ENCODE data around the gene BST2. TPM values are rescaled to one million over a fixed set of nuclear protein-coding genes. Genes with fewer than 3 reads are reported as not detected.

The BST2 gene
- total RNA-seq, 3 donors from 2014 or later (not counting 1 experiment from before 2014, with no cell fraction given) = 84.8 to 106 (median 100) TPM

DNA sequence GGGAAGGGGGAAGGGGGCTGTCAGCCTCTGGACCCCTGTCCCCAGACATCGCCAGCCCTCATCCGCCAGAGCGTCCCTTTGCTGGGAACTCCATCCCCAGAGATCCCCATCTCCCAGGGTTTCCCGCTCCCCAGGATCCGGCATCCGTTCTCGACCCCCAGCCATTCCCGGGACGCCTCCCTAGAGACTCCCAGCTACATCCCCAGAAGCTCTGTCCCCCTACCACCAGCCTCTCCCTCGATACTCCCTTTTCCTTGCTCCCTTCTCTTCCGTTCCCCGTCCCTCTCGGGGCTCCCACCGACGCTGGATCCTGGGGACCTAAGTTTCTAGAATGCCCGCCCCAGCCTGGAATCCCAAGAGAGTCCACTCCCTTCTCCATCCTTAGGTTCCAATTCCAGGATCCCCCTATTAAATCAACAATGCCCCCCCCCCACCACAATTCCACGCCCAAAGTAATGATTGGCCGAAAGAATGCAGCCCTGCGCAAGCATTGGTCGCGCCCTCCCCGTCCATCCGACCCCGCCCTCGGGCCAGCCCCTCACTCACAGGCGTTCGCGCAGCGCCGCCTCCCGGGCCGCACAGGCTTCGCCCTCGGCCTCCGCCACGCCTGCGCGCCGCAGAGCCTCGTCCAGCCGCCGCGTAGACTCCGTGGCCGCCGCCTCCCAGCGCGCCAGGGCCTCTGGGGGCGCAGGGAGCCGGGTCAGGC is 14.6 kb downstream of the BST2 start:
- H3K27ac Mint-ChIP-seq = peak overlapping the region in 1 of 2 donors; percentile 88
- H3K36me3 ChIP-seq (ENCODE audit: control insufficient read depth, insufficient read depth, low read length) = no peaks in the 10 kb centered on the region
- peak; percentile 83 to 94 for DNase-seq
- under 1% methylated on average over 50 of the region's 50 CpGs for WGBS (ENCODE audit: insufficient coverage)
- peak; percentile 99 to 100 (median 99) for ATAC-seq
- no peaks in the 10 kb centered on the region for H3K36me3 Mint-ChIP-seq
- peak overlapping the region; percentile 89 for H3K4me3 Mint-ChIP-seq
- no peak overlapping the region for H3K27ac ChIP-seq (ENCODE audit: low read length)
- peaks cover 0 to 3% of the 10 kb centered on the region in 2 donors for H3K27me3 Mint-ChIP-seq (ENCODE audit: low read depth in 2 of 2)
- H3K9me3 Mint-ChIP-seq = no peaks in the 10 kb centered on the region
- intact Hi-C loops (cut with micrococcal nuclease) = loop anchor here (2.0 kb wide), 1 partner anchor 98 kb away; no protein-coding TSS in a partner anchor
- H3K4me3 ChIP-seq (ENCODE audit: low read length) = peak overlapping the region; percentile 57
- H3K9me3 ChIP-seq (ENCODE audit: control insufficient read depth, insufficient read depth, low read length) = no peaks in the 10 kb centered on the region
- H3K27me3 ChIP-seq (ENCODE audit: control insufficient read depth, insufficient read depth, low read length) = no peaks in the 10 kb centered on the region
- peak; percentile 68 for TF ChIP-seq CTCF (IDR thresholded peaks at IDR 0.05)
- peaks cover 31% of the 10 kb centered on the region for H3K4me1 ChIP-seq (ENCODE audit: control insufficient read depth, insufficient read depth, low read length)
- peaks cover 5 to 24% of the 10 kb centered on the region in 2 donors for H3K4me1 Mint-ChIP-seq

DNA sequence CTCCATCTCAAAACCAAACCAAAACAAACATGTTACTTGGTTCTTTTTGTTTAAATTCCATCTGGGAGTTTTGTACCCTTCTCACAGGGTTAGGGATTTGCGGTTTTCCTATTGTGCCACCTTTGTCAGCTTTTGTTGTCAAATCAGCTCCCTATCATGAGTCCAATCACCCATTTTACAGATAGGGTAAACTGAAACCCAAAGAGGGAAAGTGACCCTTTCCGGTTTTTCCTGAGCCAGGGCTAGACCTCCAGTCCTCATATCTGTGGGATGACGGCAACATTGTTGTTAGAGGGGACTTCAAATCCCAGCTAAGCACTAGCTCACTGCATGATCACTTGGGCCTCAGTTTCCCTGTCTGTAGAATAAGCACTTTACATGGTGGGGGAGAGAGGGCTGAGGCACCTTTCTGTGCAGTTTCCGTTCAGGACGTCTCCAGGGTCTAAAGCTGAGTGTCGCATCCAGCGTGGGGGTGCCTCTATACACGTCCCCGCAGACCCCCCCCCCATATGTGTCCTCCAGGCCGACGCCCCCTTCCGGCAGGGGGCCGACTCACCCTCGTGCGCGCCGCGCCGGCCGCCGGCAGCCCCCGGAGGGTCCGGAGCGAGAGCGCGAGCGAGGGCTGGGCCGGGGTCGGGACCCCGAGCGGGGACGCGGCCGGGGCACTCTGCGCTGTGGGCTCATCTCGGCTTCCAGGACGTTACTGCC is 15.3 kb downstream of the BST2 start:
- Mint-ChIP-seq H3K9me3 (no peaks in the 10 kb centered on the region), H3K36me3 (no peaks in the 10 kb centered on the region), H3K4me3 (no peak overlapping the region), H3K4me1 (peaks cover 5 to 20% of the 10 kb centered on the region in 2 donors), H3K27ac (no peak overlapping the region), H3K27me3 (ENCODE audit: low read depth in 2 of 2) (peaks cover 0 to 3% of the 10 kb centered on the region in 2 donors)
- 9% methylated on average over 37 of the region's 37 CpGs for WGBS (ENCODE audit: insufficient coverage)
- ATAC-seq (no peak), DNase-seq (peak in 1 of 2 donors; percentile 40)
- TF ChIP-seq CTCF (IDR thresholded peaks at IDR 0.05) = no peak
- Histone ChIP-seq H3K4me3 (ENCODE audit: low read length) (peak overlapping the region; percentile 57), H3K9me3 (ENCODE audit: control insufficient read depth, insufficient read depth, low read length) (no peaks in the 10 kb centered on the region), H3K4me1 (ENCODE audit: control insufficient read depth, insufficient read depth, low read length) (peaks cover 29% of the 10 kb centered on the region), H3K27ac (ENCODE audit: low read length) (no peak overlapping the region), H3K27me3 (ENCODE audit: control insufficient read depth, insufficient read depth, low read length) (no peaks in the 10 kb centered on the region), H3K36me3 (ENCODE audit: control insufficient read depth, insufficient read depth, low read length) (no peaks in the 10 kb centered on the region)
- intact Hi-C loops (cut with micrococcal nuclease) = loop anchor here (2.0 kb wide), 1 partner anchor 97 kb away; no protein-coding TSS in a partner anchor

DNA sequence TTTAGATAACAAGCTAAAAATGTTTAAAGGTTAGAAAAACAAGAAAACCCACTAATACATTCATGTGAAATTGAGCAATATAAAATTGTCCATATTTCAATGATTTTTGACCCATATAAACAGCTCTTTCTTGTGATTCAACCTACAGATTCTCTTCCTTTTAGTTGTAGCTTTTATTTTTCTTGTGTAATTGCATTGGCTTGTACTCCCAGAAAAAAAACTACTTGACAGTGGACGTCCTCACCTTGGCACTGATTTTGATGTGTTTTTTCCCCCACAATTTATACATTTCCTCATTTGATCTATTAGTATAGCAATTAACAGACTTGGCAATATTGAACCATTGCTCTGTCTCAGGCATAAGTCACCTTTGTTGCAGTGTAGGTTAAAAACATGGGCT is 16.1 kb downstream of the BST2 start:
- ATAC-seq (no peak), DNase-seq (no peak)
- no peak overlapping the region for H3K27ac Mint-ChIP-seq
- Histone ChIP-seq H3K4me3 (ENCODE audit: low read length) (no peak overlapping the region), H3K36me3 (ENCODE audit: control insufficient read depth, insufficient read depth, low read length) (no peaks in the 10 kb centered on the region), H3K27ac (ENCODE audit: low read length) (no peak overlapping the region), H3K4me1 (ENCODE audit: control insufficient read depth, insufficient read depth, low read length) (peaks cover 23% of the 10 kb centered on the region), H3K9me3 (ENCODE audit: control insufficient read depth, insufficient read depth, low read length) (no peaks in the 10 kb centered on the region), H3K27me3 (ENCODE audit: control insufficient read depth, insufficient read depth, low read length) (no peaks in the 10 kb centered on the region)
- H3K9me3 Mint-ChIP-seq = no peaks in the 10 kb centered on the region
- peaks cover 0 to 3% of the 10 kb centered on the region in 2 donors for H3K27me3 Mint-ChIP-seq (ENCODE audit: low read depth in 2 of 2)
- TF ChIP-seq CTCF (IDR thresholded peaks at IDR 0.05) = no peak
- WGBS (ENCODE audit: insufficient coverage) = 57% methylated on average over 1 of the region's 1 CpG
- H3K4me1 Mint-ChIP-seq = peaks cover 5 to 15% of the 10 kb centered on the region in 2 donors
- H3K36me3 Mint-ChIP-seq = no peaks in the 10 kb centered on the region
- intact Hi-C loops (cut with micrococcal nuclease) = no loop called here
- peak overlapping the region; percentile 49 for H3K4me3 Mint-ChIP-seq
